ENCODE results near the gene PRKD3.

- TF ChIP-seq TAF1 (IDR thresholded peaks at IDR 0.05; ENCODE audit: borderline replicate concordance, insufficient read depth, low read length), result no peak
- no peak for TF ChIP-seq POLR2AphosphoS5 (IDR thresholded peaks at IDR 0.05; ENCODE audit: low read depth, low read length)
Measured at GRCh38 chr2:37357530-37357929, 32.9 kb upstream of the PRKD3 start.
